Transverse colon (tissue), 4 donors: ENCODE results near the gene LMF1. TPM values are rescaled to one million over a fixed set of nuclear protein-coding genes. Genes with fewer than 3 reads are reported as not detected.

Experiments used
- DNase-seq: peaks from one replicate; pipeline ENCODE4 v3.0.0-alpha.2; 2019
- H3K27ac ChIP-seq, 4 donors: fragments of 200-600 bp; sonication (generic); 2 replicates each; pipeline ENCODE4 v1.5.1; 2016 to 2018; ENCODE audit warnings: inconsistent platforms in 4 of 4
- H3K27me3 ChIP-seq: fragments of 200-600 bp; sonication (generic); 2 replicates; pipeline ENCODE4 v1.5.1; 2017; ENCODE audit warnings: inconsistent platforms
- H3K36me3 ChIP-seq, 4 donors: fragments of 200-600 bp; sonication (generic); 2 replicates each; pipeline ENCODE4 v1.5.1; 2017 to 2019; ENCODE audit warnings: inconsistent platforms in 4 of 4
- H3K4me1 ChIP-seq, 4 donors: fragments of 200-600 bp; sonication (generic); 2 replicates each; pipeline ENCODE4 v1.5.1; 2017 to 2020; ENCODE audit warnings: inconsistent platforms in 4 of 4
- H3K4me3 ChIP-seq, 4 donors: fragments of 200-600 bp; sonication (generic); 1 replicate in 1 of 4; 2 replicates in 3 of 4; pipeline versions ENCODE4 v1.5.1 to v1.6.1; 2017 to 2019; ENCODE audit warnings: inconsistent platforms in 4 of 4
- H3K9me3 ChIP-seq, 2 donors: fragments of 200-600 bp; sonication (generic); 2 replicates each; pipeline ENCODE4 v1.5.1; 2017 to 2019; ENCODE audit warnings: inconsistent platforms in 2 of 2
- EP300 ChIP-seq: sonication (generic); formaldehyde crosslinking; IDR thresholded peaks from one replicate; pipeline ENCODE4 v1.6.1; 2017; ENCODE audit warnings: antibody characterized with exemption, low read depth
- POLR2A ChIP-seq: fragments of 450-650 bp; IDR thresholded peaks from one replicate; pipeline ENCODE4 v1.6.1; 2016; ENCODE audit warnings: antibody characterized with exemption, mild to moderate bottlenecking, moderate library complexity
- POLR2AphosphoS5 ChIP-seq, 3 donors: sonication (generic); formaldehyde crosslinking; IDR thresholded peaks; one replicate each; pipeline ENCODE4 v1.6.1; 2016; ENCODE audit warnings: antibody characterized with exemption in 3 of 3
- whole genome bisulfite sequencing, 2 donors: methylation state at CpG; one replicate each; pipeline ENCODE4 v1.1.5; 2018; ENCODE audit warnings: low coverage in 1 of 2; 5-methylcytosine and 5-hydroxymethylcytosine counted together
- in situ Hi-C, 4 donors: fragments of 200-750 bp; cut with MboI; loops; one replicate each; pipeline versions ENCODE4 v1.15.0 to v1.15.1; 2017; ENCODE audit warnings: low sequenced_read_pairs in 3 of 4, low pct_ligation_motif_present in 1 of 4, low pct_unique_long_range_greater_than_20kb in 1 of 4
- intact Hi-C: fragments of 100-400 bp; cut with DNase I; formaldehyde crosslinking; loops from one replicate; pipeline ENCODE4 v1.15.1; 2023; ENCODE audit warnings: low total_unique reads
- total RNA-seq, 4 donors: library from RNA; depleted of rRNA; stranded (reverse); fragments of >200 nt; gene quantifications; one replicate each; pipeline ENCODE4 v1.1.0, GENCODE V29; 2016
- TF ChIP-seq, protein P1 (sequence below), 5 experiments: fragments of 200-600 bp in 3 of 5; fragments of 450-650 bp in 2 of 5; sonication (generic) in 3 of 5; IDR thresholded peaks; 1 replicate in 2 of 5; 2 replicates in 3 of 5; pipeline ENCODE4 v1.5.1; 2016 to 2017; ENCODE audit warnings: antibody characterized with exemption in 5 of 5, inconsistent platforms in 3 of 5, mild to moderate bottlenecking in 2 of 5, moderate library complexity in 1 of 5

The LMF1 gene
- total RNA-seq, 4 donors from 2014 or later = 15.9 to 34.8 (median 19.6) TPM

DNA sequence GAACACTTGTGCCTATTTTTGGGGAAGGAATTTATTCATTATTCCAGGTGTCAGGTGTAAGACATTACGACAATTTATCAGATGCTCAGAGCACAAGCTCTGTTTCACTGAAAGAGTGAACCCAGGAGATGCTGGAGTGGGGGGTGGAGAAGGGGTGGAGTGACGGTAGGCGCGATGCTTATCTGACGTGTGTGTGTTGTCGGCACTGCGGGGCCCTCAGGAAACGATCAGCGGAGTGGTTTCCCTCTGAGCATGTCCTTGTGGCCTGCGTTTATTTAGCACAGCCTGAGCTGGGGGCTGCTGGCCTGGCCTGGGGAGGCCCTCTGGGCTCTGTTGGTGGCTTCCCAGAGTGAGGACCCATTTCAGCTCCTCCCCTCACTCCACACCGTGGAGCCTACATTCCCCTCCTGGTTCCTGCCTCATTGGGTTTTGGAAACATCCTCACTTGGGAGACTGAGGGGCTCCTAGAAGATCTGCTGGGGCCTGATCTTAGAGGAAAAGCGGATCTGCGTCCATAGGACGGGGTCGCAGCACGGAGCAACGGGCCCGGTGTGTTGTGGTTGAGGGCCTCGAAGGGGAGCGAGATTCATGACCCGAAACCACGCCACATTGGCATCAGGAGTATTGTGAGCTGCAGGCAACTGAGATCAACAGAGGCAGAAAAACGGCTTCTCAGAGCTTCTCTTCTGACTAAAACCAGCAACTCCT is 151.3 kb downstream of the LMF1 start:
- Histone ChIP-seq H3K9me3 (no peaks in the 10 kb centered on the region), H3K36me3 (no peaks in the 10 kb centered on the region), H3K4me1 (no peaks in the 10 kb centered on the region), H3K27me3 (peaks cover 61% of the 10 kb centered on the region), H3K27ac (no peak overlapping the region), H3K4me3 (no peak overlapping the region)
- 65% methylated on average over 21 of the region's 23 CpGs; no CpG with 5 or more reads in 1 of the 2 donors for WGBS, 2 donors
- intact Hi-C loops (no loop called here), in situ Hi-C loops (loop anchor here in 2 of 4 donors (25.0 kb wide), 1 partner anchor 243 kb away; the partner anchor contains the start of gene SSTR5 (in 2 of the 2))
- TF ChIP-seq, protein P1, sequence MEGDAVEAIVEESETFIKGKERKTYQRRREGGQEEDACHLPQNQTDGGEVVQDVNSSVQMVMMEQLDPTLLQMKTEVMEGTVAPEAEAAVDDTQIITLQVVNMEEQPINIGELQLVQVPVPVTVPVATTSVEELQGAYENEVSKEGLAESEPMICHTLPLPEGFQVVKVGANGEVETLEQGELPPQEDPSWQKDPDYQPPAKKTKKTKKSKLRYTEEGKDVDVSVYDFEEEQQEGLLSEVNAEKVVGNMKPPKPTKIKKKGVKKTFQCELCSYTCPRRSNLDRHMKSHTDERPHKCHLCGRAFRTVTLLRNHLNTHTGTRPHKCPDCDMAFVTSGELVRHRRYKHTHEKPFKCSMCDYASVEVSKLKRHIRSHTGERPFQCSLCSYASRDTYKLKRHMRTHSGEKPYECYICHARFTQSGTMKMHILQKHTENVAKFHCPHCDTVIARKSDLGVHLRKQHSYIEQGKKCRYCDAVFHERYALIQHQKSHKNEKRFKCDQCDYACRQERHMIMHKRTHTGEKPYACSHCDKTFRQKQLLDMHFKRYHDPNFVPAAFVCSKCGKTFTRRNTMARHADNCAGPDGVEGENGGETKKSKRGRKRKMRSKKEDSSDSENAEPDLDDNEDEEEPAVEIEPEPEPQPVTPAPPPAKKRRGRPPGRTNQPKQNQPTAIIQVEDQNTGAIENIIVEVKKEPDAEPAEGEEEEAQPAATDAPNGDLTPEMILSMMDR (IDR thresholded peaks at IDR 0.05) = no peak
- TF ChIP-seq POLR2A = no peak
- no peak for TF ChIP-seq POLR2AphosphoS5 (IDR thresholded peaks at IDR 0.05)
- TF ChIP-seq EP300 = no peak
- DNase-seq = no peak

DNA sequence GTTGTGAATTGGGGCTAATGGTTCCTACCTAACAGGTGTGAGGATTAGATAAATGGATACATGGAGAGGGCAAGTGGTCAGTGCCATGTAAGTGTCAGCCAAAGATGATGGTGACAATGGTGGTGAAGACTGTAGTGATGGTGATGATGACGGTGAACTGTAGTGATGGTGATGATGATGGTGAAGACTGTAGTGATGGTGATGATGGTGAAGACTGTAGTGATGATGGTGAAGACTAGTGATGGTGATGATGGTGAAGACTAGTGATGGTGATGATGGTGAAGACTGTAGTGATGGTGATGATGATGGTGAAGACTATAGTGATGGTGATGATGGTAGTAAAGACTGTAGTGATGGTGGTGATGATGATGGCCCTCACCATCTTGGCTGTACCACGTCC is 152.2 kb downstream of the LMF1 start:
- H3K36me3 ChIP-seq = no peaks in the 10 kb centered on the region
- TF ChIP-seq POLR2A = no peak
- TF ChIP-seq POLR2AphosphoS5 (IDR thresholded peaks at IDR 0.05) = no peak
- TF ChIP-seq EP300 = no peak
- TF ChIP-seq, protein P1 (IDR thresholded peaks at IDR 0.05) = no peak
- DNase-seq = no peak
- H3K27me3 ChIP-seq = peaks cover 67% of the 10 kb centered on the region
- H3K4me3 ChIP-seq = no peak overlapping the region
- H3K9me3 ChIP-seq = no peaks in the 10 kb centered on the region
- intact Hi-C loops = no loop called here
- H3K4me1 ChIP-seq = peaks cover 0 to 1% (median 0%) of the 10 kb centered on the region in 4 donors
- in situ Hi-C loops = loop anchor here in 2 of 4 donors (25.0 kb wide), 1 partner anchor 244 kb away; the partner anchor contains the start of gene SSTR5 (in 2 of the 2)
- no peak overlapping the region for H3K27ac ChIP-seq
- 55 to 79% methylated on average over 1 to 2 of the region's 2 CpGs for WGBS, 2 donors

DNA sequence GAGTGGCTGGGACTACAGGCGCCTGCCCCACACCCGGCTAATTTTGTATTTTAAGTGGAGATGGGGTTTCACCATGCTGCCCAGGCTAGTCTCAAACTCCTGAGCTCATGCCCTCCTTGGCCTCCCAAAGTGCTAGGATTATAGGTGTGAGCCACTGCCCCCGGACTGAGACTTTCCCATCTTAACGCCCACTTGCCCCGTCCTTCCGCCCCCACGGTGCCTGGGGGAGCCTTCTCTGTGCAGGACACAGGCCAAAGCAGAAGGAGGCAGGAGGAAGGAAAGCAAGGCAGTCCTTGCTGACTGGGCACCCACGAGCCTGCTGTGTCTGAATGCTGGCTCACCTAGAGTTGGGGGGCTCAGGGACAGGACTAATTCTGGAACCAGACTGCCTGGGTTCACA is 152.7 kb downstream of the LMF1 start:
- no peak for DNase-seq
- Histone ChIP-seq H3K27ac (no peak overlapping the region), H3K4me3 (no peak overlapping the region), H3K4me1 (peaks cover 0 to 6% (median 1%) of the 10 kb centered on the region in 4 donors), H3K27me3 (peaks cover 71% of the 10 kb centered on the region), H3K9me3 (no peaks in the 10 kb centered on the region), H3K36me3 (no peaks in the 10 kb centered on the region)
- intact Hi-C loops = no loop called here
- in situ Hi-C loops = loop anchor here in 2 of 4 donors (25.0 kb wide), 1 partner anchor 244 kb away; the partner anchor contains the start of gene SSTR5 (in 2 of the 2)
- TF ChIP-seq, protein P1 (IDR thresholded peaks at IDR 0.05) = no peak
- TF ChIP-seq POLR2AphosphoS5 (IDR thresholded peaks at IDR 0.05) (no peak), EP300 (no peak), POLR2A (no peak)
- WGBS, 2 donors = 82% methylated on average over 8 of the region's 8 CpGs; no CpG with 5 or more reads in 1 of the 2 donors

DNA sequence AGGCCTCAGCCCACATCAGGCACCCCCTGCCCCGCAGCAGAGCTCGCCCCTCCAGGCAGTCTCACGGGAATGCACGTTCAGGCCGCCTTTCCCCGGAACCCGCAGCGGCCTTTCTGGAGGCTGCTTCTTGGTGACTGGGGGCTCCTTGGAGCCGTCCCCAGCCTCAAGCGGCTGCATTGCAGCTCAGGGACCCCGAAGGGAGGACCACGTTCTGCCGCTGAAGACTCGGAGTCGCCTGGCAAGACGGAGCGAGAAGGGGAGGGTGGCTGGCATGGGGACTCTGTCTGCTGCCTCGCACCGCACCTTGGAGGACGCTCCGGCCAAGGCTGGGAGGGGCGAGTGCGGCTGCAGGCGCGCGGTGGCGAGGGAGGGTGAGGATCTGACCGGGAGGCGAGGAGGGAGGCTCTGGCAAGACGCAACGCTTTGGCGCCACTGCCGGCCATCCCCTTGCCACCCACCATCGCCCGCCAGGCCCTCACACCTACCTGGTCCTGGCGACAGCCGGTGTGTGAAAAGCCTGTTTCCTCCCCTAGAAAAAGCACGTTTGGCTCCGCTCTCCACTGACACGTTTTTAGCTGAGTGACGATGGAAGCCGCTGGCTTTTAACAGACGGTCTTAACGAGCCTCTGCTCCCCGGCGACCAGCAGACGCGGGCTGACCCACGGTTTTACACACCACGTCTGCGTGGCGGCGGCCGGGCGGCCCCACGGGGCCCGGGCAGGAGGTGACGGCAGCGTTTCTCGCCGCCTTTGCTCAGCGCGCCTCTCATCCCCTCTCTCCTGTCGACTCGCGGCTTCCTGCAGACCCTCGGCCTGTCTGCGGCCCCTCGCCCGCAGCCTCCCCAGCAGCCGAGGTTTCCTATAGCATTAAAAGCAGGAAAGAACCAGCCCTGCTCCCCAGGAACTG is 153.5 kb downstream of the LMF1 start:
- DNase-seq = no peak
- TF ChIP-seq POLR2A (no peak), POLR2AphosphoS5 (IDR thresholded peaks at IDR 0.05) (no peak), EP300 (no peak)
- TF ChIP-seq, protein P1 (IDR thresholded peaks at IDR 0.05) = no peak
- 79% methylated on average over 68 of the region's 71 CpGs; no CpG with 5 or more reads in 1 of the 2 donors for WGBS, 2 donors

More for the DNA sequence above, 153.5 kb downstream of the LMF1 start:
- intact Hi-C loops = no loop called here
- Histone ChIP-seq H3K27ac (no peak overlapping the region), H3K27me3 (peaks cover 75% of the 10 kb centered on the region), H3K4me3 (no peak overlapping the region), H3K36me3 (no peaks in the 10 kb centered on the region), H3K9me3 (no peaks in the 10 kb centered on the region), H3K4me1 (peaks cover 0 to 7% (median 1%) of the 10 kb centered on the region in 4 donors)
- in situ Hi-C loops = loop anchor here in 2 of 4 donors (25.0 kb wide), 1 partner anchor 245 kb away; the partner anchor contains the start of gene SSTR5 (in 2 of the 2)
